ENCODE measurements around the gene THEMIS.

Gene THEMIS

DNA sequence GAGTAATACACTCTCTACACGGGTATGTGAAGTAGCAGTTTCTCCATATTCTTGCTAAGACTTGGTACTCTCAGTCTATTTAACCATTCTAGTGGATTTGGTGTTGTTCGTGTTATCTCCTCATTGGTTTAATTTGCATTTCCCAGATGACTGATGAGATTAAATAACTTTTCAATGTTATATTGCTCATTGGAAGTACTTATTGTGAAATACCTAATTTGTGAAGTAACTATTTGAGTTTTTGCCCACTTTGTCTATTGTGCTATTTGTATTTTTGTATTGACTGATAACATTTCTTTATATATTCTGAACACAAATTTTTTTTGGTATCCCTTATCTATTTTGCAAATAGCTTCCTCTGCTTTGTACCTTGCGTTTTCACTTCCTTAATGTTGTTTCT, 167.9 kb downstream of the THEMIS start:
- Histone ChIP-seq H3K4me1 (ENCODE audit: low read length) (no peaks in the 10 kb centered on the region), H3K4me2 (ENCODE audit: low read depth, low read length) (no peak overlapping the region), H3K27ac (ENCODE audit: low read length) (no peak overlapping the region), H3K9me2 (replicated peaks; ENCODE audit: insufficient read depth, low read length) (no peaks in the 10 kb centered on the region), H3K36me3 (replicated peaks; ENCODE audit: insufficient read depth, low read length) (no peaks in the 10 kb centered on the region), H3K9me3 (replicated peaks; ENCODE audit: insufficient read depth, low read length) (no peaks in the 10 kb centered on the region), H3K9ac (ENCODE audit: low read length) (no peak overlapping the region), H3K4me3 (ENCODE audit: low read length) (no peak overlapping the region), H3K27me3 (replicated peaks; ENCODE audit: insufficient read depth, low read length) (no peaks in the 10 kb centered on the region), H4K20me1 (ENCODE audit: insufficient read depth, low read length) (no peaks in the 10 kb centered on the region), H3K79me2 (ENCODE audit: low read length) (no peaks in the 10 kb centered on the region), H2AFZ (ENCODE audit: low read length) (no peak overlapping the region), H3F3A (ENCODE audit: insufficient read depth, low read length) (no peaks in the 10 kb centered on the region)
- no peak for TF ChIP-seq EZH2 (optimal IDR thresholded peaks at IDR 0.05; ENCODE audit: low read depth, low read length)
- no peak for DNase-seq

- DNase-seq = no peak
- Histone ChIP-seq H3K79me2 (ENCODE audit: low read length) (no peaks in the 10 kb centered on the region), H3K4me3 (ENCODE audit: low read length) (no peak overlapping the region), H3K27ac (ENCODE audit: low read length) (no peak overlapping the region), H3K4me2 (ENCODE audit: low read depth, low read length) (no peak overlapping the region), H3K9me3 (replicated peaks; ENCODE audit: insufficient read depth, low read length) (no peaks in the 10 kb centered on the region), H3K9me2 (replicated peaks; ENCODE audit: insufficient read depth, low read length) (no peaks in the 10 kb centered on the region), H3K9ac (ENCODE audit: low read length) (no peak overlapping the region), H2AFZ (ENCODE audit: low read length) (no peak overlapping the region), H3K27me3 (replicated peaks; ENCODE audit: insufficient read depth, low read length) (no peaks in the 10 kb centered on the region), H3K4me1 (ENCODE audit: low read length) (no peaks in the 10 kb centered on the region), H4K20me1 (ENCODE audit: insufficient read depth, low read length) (no peaks in the 10 kb centered on the region), H3K36me3 (replicated peaks; ENCODE audit: insufficient read depth, low read length) (no peaks in the 10 kb centered on the region), H3F3A (ENCODE audit: insufficient read depth, low read length) (no peaks in the 10 kb centered on the region)
- TF ChIP-seq EZH2 (optimal IDR thresholded peaks at IDR 0.05; ENCODE audit: low read depth, low read length) (no peak), CTCF (IDR thresholded peaks at IDR 0.05; ENCODE audit: low read length) (no peak), EZH2phosphoT487 (IDR thresholded peaks at IDR 0.05; ENCODE audit: low read length) (no peak)
These were observed 173.5 kb downstream of the THEMIS start for GRCh38 chr6:127727260-127727953.

DNA sequence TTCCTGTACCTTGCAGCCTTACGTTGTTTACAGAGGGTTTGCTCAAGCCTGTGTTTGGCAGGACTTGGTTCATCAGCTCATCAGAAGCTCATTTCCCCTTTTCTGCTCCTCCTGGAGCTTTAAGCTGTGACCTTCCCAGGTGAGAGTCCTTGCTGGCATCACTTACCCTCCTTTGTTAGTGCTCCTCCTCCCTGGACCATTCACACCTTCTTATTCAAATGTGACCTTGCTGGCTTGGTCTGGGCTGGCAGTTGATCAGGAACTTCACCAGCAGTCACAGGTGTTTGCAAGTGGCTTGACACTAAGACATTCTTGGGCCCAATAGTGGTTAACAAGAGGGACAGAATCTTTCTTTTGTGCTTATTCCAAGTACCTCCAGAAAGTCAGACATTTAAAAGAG, 175.0 kb downstream of the THEMIS start:
- no peak for DNase-seq
- H3K9ac ChIP-seq (ENCODE audit: low read length) = no peak overlapping the region
- H2AFZ ChIP-seq (ENCODE audit: low read length) = no peak overlapping the region
- no peaks in the 10 kb centered on the region for H4K20me1 ChIP-seq (ENCODE audit: insufficient read depth, low read length)
- H3K9me2 ChIP-seq (replicated peaks; ENCODE audit: insufficient read depth, low read length) = no peaks in the 10 kb centered on the region
- no peaks in the 10 kb centered on the region for H3K4me1 ChIP-seq (ENCODE audit: low read length)
- H3K27me3 ChIP-seq (replicated peaks; ENCODE audit: insufficient read depth, low read length) = no peaks in the 10 kb centered on the region
- H3K9me3 ChIP-seq (replicated peaks; ENCODE audit: insufficient read depth, low read length) = no peaks in the 10 kb centered on the region
- H3K79me2 ChIP-seq (ENCODE audit: low read length) = no peaks in the 10 kb centered on the region
- no peak for TF ChIP-seq CTCF (IDR thresholded peaks at IDR 0.05; ENCODE audit: low read length)
- no peak for TF ChIP-seq EZH2 (optimal IDR thresholded peaks at IDR 0.05; ENCODE audit: low read depth, low read length)
- no peak for TF ChIP-seq EZH2phosphoT487 (IDR thresholded peaks at IDR 0.05; ENCODE audit: low read length)
- H3F3A ChIP-seq (ENCODE audit: insufficient read depth, low read length) = no peaks in the 10 kb centered on the region
- no peak overlapping the region for H3K4me3 ChIP-seq (ENCODE audit: low read length)
- H3K4me2 ChIP-seq (ENCODE audit: low read depth, low read length) = no peak overlapping the region
- no peak overlapping the region for H3K27ac ChIP-seq (ENCODE audit: low read length)
- H3K36me3 ChIP-seq (replicated peaks; ENCODE audit: insufficient read depth, low read length) = no peaks in the 10 kb centered on the region

GRCh38 chr6:127718694-127719093, 182.2 kb downstream of the THEMIS start:
- no peak for DNase-seq
- no peak overlapping the region for H3K4me2 ChIP-seq (ENCODE audit: low read depth, low read length)
- no peaks in the 10 kb centered on the region for H3K9me2 ChIP-seq (replicated peaks; ENCODE audit: insufficient read depth, low read length)
- TF ChIP-seq EZH2phosphoT487 (IDR thresholded peaks at IDR 0.05; ENCODE audit: low read length) (no peak), CTCF (IDR thresholded peaks at IDR 0.05; ENCODE audit: low read length) (no peak), EZH2 (optimal IDR thresholded peaks at IDR 0.05; ENCODE audit: low read depth, low read length) (no peak)
- H3K27ac ChIP-seq (ENCODE audit: low read length) = no peak overlapping the region
- H3K9ac ChIP-seq (ENCODE audit: low read length) = no peak overlapping the region
- no peak overlapping the region for H2AFZ ChIP-seq (ENCODE audit: low read length)
- no peaks in the 10 kb centered on the region for H3K79me2 ChIP-seq (ENCODE audit: low read length)
- H3K36me3 ChIP-seq (replicated peaks; ENCODE audit: insufficient read depth, low read length) = no peaks in the 10 kb centered on the region
- no peaks in the 10 kb centered on the region for H4K20me1 ChIP-seq (ENCODE audit: insufficient read depth, low read length)
- H3K4me3 ChIP-seq (ENCODE audit: low read length) = no peak overlapping the region
- H3F3A ChIP-seq (ENCODE audit: insufficient read depth, low read length) = no peaks in the 10 kb centered on the region
- H3K9me3 ChIP-seq (replicated peaks; ENCODE audit: insufficient read depth, low read length) = no peaks in the 10 kb centered on the region
- no peaks in the 10 kb centered on the region for H3K27me3 ChIP-seq (replicated peaks; ENCODE audit: insufficient read depth, low read length)
- H3K4me1 ChIP-seq (ENCODE audit: low read length) = no peaks in the 10 kb centered on the region

Measured in MM.1S (cell line).